WI38 (cell line): ENCODE results near the gene IGSF21.

Experiments
- H3K4me3 ChIP-seq: 2 replicates; pipeline ENCODE4 v1.5.1; 2011; ENCODE audit warnings: low read depth, mild to moderate bottlenecking, control low read depth, low read length
- TF ChIP-seq, protein P1 (sequence below): IDR thresholded peaks from 2 replicates; pipeline ENCODE4 v1.5.1; 2012; ENCODE audit warnings: low read depth, mild to moderate bottlenecking, control low read depth, low read length

The IGSF21 gene

DNA sequence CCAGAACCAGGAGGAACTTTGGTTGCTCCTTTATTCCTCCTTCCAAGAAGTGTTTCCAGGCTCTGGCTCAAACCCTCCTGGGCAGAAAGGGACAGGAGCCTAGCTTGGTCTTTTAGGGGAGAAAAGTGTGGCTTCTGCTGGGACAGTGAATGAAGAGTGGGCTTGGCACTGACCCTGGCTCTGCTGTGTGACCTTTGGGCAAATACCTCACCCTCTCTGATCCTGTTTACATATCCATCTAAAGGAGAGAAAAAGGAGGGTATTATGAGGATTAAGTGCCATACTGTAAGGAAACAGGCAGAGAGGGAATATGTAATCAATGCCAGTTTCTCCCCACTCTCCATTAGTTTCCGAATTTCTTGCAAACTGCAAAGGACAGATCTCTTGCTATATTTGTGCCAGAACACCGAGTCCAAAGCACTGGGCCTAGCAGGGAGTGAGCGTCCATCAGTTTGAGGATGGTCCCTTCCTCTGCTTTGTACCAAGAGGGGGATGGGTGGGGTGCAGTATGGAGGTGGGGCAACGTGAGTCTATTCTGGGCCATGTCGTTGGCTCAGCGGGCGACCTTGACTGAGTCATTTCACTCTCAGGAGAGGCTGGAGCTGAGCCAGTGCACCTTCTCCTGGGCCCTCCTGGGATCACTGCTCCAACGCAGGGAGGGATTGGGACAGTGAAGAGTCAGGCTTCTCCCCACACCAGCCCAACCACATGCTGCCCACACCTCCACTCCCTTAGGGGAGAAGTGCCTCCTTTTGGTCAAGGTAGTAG is 38.4 kb downstream of the IGSF21 start:
- H3K4me3 ChIP-seq, result no peak overlapping the region
- TF ChIP-seq, protein P1, sequence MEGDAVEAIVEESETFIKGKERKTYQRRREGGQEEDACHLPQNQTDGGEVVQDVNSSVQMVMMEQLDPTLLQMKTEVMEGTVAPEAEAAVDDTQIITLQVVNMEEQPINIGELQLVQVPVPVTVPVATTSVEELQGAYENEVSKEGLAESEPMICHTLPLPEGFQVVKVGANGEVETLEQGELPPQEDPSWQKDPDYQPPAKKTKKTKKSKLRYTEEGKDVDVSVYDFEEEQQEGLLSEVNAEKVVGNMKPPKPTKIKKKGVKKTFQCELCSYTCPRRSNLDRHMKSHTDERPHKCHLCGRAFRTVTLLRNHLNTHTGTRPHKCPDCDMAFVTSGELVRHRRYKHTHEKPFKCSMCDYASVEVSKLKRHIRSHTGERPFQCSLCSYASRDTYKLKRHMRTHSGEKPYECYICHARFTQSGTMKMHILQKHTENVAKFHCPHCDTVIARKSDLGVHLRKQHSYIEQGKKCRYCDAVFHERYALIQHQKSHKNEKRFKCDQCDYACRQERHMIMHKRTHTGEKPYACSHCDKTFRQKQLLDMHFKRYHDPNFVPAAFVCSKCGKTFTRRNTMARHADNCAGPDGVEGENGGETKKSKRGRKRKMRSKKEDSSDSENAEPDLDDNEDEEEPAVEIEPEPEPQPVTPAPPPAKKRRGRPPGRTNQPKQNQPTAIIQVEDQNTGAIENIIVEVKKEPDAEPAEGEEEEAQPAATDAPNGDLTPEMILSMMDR, result no peak

DNA sequence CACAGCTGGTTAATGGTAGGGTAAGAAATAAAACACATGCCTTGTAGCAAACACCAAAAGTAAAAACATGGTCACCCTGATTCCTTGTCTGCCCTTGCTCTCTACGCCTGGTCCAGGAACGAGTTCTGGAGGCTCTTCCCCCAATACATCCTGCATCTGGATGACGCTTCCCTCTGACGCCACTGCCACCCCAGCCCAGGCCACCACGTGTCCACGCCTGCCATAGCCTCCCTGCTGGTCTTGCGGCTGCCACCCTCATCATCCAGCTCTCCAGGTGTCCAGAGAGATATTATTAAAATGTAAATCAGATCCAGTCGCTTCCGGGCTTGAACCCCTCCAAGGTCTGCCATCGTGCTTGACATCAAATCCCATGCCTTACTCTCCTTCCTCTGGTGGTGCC is 39.3 kb downstream of the IGSF21 start:
- TF ChIP-seq, protein P1, result no peak
- no peak overlapping the region for H3K4me3 ChIP-seq

DNA sequence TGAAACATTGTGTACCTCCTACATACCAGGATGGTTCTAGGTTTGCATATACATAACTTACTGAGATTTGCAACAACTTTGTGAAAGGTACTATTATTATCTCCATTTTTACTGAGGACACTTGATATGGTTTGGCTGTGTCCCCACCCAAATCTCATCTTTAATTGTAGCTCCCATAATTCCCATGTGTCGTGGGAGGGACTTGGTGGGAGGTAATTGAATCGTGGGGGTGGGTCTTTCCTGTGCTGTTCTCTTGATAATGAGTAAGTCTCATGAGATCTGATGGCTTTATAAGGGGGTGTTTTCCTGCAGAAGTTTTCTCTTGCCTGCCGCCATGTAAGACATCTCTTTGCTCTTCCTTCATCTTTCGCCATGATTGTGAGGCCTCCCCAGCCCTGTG is 40.1 kb downstream of the IGSF21 start:
- H3K4me3 ChIP-seq, result no peak overlapping the region
- TF ChIP-seq, protein P1, result no peak

DNA sequence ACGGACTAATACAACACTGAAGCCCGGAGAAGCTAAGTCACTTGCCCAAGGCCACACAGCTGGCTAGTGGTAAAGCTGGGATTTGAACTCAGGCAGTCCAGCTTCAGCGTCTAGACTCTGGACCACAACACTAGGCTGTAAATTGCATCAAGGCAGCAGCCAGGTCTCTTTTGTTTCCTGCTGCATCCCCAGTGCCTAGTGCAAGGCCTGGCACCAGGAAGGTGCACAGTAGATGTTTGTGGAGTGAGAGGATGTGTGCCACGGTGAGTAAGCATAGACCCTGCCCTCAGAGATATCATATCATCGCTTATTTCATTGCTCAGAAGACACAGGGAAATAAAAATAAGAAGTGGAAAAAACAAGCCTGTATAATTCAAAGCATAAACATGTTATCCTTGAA is 40.9 kb downstream of the IGSF21 start:
- TF ChIP-seq, protein P1, result no peak

DNA sequence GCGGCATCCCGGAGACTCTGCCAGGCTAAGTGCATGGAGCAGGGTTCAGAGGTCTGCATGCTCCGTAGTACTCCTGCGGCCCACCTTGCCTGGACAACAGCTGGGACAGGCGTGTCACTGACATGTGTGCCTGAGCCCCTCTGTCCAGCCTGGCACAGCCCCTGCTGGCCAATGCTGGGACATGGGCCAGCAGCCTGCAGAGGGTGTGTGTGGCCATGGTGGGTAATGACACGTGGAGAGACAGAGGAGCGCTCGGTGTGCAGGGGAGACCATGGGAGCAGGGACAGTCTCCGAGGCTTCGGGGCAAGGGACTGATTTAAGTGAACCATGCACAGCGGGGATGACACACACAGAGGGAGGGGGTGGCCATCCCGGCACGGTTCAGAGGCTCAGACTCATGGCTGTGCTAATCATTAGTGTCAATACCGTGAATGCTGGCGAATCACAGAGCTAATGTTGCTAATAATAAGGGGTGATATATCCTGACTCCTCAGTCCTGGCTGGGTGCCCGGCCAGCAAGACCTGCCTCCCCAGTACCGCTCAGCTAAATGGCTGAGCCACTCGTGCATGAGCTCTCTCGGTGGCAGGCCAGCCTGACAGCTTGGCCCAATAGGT is 41.5 kb downstream of the IGSF21 start:
- H3K4me3 ChIP-seq, result no peak overlapping the region
- TF ChIP-seq, protein P1, result no peak

More for the DNA sequence above, 40.9 kb downstream of the IGSF21 start:
- H3K4me3 ChIP-seq, result no peak overlapping the region

DNA sequence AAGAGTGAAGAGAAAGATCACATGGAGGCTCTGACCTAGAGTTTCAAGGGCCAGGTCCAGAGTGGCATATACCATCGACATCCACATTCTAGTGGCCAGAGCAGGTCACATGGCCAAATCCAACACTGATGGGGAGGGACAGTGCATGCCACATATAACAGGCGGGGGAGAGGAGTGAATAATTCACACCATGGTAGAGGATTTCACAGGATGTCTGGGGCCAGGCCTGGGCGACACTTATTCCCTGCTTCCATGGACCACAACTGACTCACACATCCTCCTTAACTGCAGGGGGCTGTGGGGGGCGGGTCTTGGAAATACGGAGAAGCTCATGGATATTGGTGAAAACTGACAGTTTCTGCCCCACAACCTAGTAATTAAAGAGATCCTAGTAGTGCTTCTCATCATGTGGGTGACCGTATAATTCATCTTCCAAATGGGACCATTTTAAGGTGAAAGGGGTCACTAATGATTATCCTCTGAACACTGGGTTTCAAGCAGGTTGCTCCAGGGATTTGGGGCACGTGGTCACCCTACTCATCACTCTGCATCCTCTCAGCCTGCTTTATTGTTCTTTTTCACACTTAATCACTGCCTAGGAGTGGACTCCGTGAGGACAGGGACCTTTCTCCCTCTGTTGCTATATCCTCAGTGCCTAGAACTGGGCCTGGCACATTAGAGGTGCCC is 44.0 kb downstream of the IGSF21 start:
- H3K4me3 ChIP-seq, result no peak overlapping the region
- TF ChIP-seq, protein P1, result no peak
